ENCODE data around the gene ZNF221.

- TF ChIP-seq CTCF (IDR thresholded peaks at IDR 0.05) (no peak), POLR2A (IDR thresholded peaks at IDR 0.05; ENCODE audit: low read depth) (no peak), POLR2AphosphoS5 (IDR thresholded peaks at IDR 0.05) (no peak), EP300 (IDR thresholded peaks at IDR 0.05) (no peak)
These were observed 48.6 kb upstream of the ZNF221 start for GRCh38 chr19:43902399-43902798.
